ENCODE results near the gene ENO4.
A peak's percentile ranks its signal among the peaks of the same experiment; 100 is the strongest.

The ENO4 gene

DNA sequence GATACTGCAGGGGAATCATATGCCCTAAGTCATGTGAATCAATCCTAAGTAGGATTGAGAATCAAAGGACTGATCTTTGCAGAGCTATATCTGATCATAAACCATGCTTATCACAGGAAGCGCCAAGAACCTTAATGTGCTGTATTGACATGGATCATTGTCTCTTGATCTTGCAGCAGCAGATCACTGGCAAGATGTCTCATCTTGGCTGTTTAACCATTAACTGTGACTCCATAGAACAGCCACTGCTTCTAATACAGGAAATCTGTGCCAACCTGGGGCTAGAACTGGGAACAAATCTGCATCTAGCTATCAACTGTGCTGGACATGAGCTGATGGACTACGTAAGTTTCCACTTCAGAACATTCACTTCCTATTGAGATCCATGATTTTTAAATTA is 21.6 kb downstream of the ENO4 start:
- DNase-seq: no peak

DNA sequence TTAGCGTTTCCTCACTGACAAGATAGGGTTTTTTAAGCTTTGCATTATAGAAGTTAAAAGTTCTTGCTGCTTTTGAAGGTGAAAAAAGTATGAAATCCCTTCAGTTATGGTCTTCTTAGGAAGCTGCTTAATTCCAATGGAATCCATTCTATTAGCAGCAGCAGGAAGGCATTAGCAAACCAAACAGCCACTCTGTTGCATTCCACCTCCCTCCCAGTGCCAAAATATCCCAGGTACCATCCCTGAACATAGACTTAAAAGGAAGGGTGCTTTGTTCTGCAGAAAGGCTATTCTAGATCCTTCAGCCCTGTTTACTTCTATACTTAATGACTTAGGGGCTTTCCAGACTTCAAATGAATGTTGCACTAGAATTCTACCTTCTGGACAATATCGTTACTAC is 23.8 kb downstream of the ENO4 start:
- DNase-seq: no peak

DNA sequence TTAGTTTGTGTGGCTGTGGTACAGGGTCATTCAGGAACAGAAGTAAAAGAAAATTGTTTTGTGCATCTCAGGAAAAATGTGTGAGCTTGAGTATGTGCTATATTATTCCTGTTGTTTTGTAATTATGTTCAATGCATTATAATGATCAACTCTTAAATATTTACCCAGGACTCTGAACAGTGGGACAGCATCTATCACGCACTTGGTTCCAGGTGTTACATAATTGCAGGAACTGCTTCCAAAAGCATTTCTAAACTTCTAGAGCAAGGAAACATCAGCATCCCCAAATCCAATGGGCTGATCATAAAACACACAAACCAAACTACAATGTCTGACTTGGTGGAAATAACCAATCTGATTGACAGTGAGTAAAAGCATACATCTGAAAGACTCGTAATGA is 26.6 kb downstream of the ENO4 start:
- DNase-seq: no peak

DNA sequence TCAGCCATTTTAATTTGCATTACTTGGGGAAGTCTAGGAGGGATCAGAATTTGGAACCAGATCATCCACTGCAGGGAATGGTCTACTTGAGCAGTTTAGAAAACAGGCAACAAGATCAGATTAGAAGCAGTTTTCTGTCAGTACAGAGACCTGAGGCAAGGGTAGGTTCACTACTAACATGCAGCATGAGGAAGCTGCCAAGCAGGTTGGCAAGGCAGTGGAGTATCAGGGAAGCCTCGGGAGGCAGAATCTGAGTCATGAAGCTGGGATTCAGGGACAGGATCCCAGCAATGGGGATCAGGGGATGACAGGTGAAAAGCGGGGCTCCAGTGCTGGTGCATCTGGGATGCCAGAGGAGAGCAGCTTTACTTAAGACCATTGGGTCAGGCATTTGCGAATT is 28.1 kb downstream of the ENO4 start:
- no peak for DNase-seq

DNA sequence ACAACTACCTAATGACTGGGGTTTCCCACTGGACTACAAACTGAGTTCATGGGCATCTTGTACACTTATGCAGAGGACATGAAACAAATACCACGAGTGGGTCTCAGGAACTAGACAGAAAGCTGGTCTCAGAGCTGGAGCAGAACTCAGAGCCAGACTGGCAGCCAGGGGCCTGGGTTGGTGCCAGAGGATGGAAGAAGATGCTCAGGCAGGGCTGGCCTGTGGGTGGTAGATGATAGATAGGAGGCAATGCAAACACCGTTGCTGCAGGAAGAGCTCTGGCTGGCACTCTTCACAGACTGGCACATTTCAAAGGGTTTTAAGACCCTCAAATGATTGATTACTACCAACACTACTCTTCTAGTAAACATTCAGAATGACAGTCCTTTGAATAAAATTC is 28.8 kb downstream of the ENO4 start:
- DNase-seq: peak; percentile 23

DNA sequence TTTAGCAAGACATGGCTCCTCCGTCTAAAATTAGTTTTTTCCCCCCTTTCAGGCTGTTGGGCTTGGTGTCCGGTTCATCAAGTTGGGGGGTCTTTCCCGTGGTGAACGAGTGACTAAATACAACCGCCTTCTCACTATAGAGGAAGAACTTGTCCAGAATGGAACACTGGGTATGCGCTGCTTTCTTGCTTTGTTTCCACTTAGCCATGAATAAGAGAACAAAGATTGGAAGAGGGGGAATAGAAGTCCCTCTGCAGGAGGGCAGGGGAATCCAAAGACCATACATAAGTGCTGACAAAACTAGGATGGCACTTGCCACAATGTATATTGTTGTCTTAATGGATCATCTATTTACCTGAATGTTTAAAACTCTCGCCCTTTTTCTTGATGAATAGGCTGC is 30.5 kb downstream of the ENO4 start:
- no peak for DNase-seq

DNA sequence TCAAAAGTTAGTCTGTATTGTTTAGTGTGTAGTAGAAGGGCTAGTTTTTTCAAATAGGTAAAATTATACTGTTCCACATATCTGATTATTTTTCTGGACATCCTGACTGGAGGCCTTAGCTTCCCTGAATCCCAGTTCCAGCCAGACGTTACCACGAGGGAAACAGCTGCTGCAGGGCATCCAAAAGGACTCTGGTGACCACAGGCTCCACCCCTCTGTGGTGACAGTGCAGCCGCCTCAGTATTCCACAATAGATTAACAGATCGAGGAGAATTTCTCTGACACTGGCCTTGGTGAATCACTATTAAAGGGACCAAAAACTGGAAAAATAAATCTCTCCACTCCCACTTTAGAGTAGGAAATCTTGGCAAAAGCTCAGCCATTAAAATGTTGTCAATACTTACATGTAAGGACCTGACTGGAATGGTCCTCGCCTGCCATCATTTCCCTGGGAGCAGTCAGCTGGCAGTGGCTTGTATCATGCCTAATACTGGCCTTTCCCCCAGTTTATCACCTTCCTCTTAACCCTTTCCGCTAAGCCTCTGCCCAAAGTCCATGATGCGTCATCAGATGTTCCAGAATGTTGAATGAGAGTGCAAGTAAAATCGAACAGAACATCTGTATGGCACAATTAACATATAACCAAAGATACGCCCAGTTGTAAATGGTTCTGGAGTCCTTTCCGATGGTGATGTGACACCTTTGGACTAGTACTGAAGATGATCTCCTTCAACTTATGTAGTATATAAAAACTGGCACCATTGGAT is 31.6 kb downstream of the ENO4 start:
- DNase-seq: no peak

DNA sequence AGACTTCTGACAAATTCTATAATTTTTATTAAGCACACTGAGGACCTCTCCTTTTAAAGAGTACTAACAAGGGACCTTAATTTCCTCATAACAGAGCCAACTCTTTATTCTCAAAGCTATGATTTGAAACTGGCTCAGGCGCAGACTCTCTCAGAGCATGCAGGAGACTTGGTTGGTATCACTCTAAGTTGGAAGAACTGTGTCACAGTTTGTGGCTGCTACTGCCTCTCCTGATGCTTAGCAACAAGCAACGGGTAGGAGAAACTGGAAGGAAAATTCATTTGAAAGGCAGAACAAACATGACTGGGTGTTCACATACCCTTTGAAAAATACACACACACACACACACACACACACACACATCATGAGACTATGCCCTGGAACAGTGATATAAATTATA is 33.3 kb downstream of the ENO4 start:
- no peak for DNase-seq

DNA sequence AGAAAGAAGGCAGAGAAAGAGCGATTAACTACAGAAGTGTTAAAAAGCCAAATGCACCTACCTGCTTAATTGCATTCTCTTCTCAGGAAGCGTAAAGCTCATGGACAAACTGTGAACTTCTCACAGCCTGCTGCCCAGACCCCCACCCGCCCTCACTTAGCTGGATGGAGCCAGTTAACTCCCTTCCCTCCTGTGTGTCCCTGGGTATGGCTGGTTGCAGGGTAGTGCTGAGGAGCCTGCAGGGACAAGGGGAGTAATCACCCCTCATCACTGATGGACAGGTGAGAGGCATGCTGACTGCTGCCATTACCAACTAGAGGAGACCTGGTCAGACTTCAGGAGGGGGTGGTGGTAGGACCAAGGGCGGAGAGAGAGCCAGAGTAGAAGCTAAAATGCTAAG is 37.5 kb downstream of the ENO4 start:
- no peak for DNase-seq

DNA sequence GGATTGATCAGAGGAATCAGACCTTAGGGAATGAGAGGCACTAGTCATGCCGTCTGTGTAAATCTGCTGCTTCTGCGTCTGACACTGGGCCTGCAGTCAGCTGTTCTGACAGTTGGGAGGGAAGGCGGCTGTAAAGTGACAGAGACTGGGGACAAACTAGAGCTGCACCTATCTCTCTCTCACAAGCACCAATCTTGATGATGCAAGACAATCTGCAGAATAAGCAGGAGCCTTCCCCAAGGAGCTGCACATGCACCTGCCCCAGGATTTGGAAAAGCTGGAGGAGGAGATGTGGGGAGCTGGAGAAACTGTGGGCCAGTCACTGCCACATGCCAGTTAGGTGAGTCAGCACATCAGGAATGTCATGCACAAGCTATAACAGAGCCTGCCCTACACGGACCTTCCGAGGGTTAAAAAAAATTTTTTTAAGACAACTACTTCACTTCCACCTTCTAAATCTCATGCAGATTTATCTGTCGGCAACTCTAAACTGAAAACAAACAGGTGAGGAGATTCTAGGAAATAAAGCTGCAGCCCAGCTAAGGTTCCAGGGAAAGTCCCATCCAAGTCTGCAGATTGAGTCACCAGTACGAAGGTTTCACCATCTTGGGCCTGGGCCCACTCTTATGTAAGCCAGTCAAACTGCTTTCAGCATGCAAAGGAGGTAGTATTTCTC is 39.2 kb downstream of the ENO4 start:
- DNase-seq: no peak

DNA sequence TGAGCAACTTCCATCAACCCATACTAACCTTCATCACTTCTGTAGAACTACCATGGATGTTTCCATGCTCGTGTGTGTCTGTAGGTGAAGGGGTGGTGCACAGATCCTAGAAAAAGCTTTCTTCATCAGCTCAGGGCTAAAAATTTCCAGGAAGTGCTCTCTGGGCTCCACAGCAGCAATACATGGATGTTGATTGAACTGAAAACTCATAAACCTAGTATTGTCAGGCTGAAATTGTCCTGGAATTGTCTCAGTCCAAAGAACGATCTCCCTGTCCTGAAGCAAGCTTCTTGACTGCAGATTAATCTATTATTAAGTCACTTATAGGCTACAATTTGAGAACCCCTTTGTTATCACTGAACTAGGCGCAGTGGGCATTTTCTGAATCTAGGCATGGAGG is 39.8 kb downstream of the ENO4 start:
- DNase-seq: no peak

DNA sequence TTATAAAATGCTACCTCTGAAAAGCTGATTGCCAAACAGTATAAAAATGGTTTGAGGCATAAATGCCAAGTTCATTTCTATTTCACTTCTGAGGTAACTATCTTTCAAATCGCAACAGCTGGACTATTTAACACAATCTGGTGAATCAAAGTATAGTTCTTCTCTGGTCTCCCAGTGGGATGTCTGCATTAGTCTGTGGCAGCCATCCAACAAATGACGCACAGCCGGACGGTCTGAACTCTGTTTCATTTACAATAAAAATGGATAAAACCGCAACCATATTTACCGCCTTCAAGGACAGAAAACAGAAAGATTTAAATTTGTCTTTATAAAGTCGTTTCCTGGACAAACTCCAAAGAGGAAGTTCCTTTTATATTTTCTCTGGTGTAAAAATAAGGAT is 41.9 kb downstream of the ENO4 start:
- DNase-seq: peak; percentile 59

DNA sequence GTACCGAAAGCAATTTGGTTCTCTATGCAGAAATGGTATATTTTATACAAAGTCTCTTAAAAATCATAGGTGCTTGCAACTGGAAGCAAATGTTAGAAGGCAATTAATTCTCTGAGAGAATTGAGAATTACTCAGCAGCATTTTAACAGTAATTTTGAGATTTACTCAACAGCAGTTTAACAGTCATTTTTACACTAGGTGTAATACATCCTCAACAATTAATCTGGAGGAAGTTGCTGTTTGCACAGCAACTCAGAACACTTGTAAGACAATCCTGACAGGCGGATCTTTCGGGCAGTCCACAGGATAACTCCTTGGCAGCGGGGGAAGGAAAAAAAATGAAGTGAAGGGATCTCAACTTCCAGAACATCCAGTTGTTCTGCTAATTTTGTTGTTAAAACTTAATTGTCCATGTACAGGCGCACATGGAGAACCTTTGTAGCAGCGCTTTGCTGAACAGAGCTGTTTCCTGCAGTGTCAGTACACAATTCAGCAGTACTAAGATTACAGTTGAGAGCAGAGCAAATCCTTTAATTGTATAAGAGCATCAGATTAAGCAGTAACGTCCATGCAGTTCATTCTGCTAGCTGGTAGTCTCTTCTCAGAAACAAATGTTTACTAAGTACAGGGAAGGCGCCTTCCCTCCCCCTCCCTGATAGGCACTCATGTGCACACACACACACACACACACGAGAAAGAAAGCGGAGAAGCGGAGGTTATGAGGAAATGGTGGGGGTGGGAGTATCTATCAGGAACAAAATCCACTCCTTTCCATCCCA is 43.8 kb downstream of the ENO4 start:
- no peak for DNase-seq

DNA sequence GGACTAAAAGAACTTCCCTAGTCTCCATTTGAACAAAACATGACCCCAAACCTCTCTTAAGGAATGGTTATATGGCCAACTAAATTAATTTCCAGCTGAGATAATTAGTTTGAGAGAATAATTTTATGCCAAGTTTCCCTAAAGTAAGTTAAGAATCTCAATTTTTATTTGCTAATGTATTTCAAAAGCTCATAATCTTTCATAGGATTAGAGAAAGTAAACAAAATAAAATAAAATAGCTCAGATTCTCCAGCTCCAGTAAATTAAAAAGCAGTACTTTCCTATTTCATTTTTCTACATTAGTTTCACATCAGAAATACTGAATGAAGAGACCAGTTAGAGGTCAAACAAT is 44.4 kb downstream of the ENO4 start:
- DNase-seq: no peak

DNA sequence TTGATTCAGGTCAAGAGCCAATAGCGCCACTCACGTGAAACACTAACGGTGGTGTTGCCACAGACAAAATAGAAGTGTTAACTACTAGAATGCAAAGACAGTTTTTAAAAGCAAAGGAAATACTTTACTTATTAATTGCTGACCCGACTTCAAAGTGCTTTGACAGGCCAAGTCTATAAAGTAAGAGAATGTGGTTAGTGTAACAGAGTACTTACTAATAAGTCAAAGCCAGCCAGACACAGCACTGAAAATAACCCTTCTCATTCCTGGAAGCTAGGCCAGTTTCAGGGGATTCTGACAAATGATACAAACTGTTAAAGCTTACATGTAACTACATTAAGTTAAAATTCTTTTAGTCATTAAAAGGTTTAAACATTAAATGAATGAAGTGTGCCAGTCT is 50.3 kb downstream of the ENO4 start:
- no peak for DNase-seq

DNA sequence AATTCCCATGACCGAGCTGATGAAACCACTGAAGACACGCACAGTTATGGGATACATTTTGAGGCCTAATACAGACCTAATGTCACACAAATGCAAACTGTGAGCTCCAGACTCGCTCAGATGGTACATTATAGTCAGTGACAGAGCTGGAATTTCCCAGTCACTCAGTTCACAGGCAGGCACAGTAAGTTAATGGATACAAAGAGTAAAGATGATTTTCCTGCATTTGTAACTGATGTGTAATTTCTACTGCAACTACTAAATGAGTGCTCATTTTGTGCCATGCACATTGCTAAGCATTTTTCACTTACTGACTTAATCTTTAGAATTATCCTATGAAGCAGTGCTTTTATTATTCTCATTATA is 56.5 kb downstream of the ENO4 start:
- no peak for DNase-seq

DNA sequence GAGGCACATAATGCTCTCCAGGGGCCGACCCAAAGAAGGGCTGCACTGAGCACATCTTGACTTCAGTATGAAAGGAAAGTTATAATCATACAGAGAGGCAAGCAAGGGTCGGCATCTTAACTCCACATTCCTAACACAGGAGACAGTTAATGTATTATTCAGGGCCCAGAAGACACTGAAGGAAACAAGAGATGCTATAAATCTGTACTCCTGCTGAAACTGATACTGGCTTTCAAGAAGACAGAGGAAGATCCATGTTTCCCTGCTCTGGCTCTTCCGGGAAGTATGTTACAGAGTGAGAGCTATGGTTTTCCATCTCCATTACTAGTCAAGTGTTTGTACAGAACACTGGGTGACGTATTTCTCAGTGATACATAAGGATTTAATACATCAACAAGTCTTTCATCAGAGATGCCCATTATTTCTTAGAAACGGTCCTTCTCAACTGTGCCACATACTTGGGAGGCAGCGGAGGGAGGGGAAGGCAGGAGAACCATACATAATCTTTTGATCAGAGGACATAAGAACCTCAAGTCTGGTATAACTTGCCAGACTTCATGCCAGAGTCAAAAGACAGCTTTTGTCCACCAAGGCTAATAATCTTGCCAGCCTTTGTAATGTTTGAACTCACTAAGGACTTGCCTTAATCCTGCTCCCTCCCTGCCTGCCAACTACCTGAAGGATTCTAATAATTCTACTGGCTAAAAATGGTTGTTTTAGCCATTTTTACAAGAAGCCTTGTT is 58.1 kb downstream of the ENO4 start:
- no peak for DNase-seq

DNA sequence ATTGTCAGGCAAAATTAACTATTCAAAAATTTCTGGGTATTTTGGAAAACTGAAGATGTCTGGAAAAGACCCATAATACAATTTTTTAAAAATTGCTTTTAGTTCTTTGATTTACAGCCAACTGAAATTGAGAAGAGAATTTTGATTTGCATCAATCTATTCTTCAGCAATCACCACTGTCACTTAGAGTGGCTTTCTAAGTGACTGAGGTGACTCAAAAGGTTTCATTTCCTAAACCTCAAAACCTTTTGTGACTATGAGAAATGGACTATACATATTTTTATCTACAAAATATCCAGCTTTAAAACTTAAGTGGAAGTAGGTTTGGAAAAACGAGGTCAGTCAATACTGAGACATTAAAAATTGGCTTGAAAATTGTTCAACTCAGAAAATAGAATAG is 60.0 kb downstream of the ENO4 start:
- no peak for DNase-seq

DNA sequence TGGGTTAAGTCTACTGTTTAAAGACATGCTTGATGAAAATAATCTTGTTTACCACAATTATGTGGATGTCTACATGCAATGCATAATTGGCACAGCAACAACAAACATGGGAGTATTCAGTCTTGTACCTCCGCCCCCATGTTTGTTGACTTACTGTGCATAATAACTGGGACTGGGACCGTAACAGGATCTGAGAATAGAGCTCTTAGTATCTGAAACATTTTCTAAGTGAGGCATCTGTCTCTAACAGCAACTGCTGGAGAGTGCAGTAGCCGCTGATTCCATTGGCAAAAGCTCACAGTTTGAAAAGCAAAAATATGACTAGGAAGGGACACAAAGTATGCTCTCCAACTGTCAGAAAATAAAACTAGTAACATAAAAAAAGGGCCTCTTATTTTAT is 61.6 kb downstream of the ENO4 start:
- no peak for DNase-seq

DNA sequence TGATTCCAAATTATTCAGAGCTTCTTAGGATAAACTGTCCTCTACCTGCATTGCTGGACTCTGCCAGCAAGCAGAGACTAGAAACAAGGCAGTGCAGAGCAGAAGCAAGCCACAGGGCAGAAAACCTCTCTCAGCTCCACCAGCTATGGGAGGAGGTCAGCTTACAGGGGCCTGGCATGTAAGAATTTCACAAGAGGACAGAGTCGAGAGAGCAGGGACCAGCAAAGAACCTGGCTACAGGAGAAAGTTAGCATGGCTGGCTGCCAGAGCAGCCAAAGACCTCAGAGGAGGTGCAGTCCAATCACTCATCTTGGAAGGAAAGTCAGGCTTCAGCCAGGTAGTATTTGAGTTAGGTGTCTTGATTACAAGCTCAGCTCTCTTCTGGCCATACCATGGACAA is 62.9 kb downstream of the ENO4 start:
- no peak for DNase-seq

DNA sequence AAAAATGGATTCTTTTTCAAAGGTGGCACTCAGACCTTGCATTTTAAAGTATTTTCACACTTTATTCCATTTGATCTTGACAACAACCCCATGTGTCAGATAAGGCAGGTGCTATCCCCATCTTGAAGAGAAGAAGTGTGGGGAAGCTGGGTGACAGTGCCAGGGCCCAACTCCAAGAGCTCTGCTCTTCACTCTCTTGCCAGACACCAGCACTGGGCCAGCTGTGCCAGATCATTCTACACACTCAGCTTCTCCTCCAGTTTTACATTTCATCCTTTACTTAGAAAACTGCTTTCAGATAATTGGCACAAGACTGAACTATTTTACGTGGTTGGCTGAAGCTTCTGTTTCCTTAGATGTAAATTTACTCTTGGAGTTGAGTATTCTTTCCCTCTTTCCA is 64.4 kb downstream of the ENO4 start:
- peak; percentile 9 for DNase-seq

DNA sequence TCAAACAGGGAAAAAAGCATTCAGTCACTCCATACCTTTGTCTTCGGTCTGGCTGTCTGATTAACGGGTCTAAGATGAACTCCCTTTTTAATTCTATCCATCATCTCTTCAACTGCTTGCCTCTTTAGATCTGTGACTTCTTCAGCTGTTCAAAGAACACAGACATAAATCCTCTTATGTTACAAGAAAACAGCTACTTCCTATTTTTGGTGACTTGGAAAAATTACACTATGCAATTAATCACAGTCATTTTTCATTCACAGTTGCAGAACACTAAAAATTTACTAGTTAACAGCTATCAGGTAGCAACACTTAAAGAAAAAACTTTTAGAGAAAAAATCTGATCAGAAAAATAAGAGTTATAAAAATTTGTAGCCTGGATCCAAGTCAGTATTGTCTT is 66.0 kb downstream of the ENO4 start:
- DNase-seq: no peak

DNA sequence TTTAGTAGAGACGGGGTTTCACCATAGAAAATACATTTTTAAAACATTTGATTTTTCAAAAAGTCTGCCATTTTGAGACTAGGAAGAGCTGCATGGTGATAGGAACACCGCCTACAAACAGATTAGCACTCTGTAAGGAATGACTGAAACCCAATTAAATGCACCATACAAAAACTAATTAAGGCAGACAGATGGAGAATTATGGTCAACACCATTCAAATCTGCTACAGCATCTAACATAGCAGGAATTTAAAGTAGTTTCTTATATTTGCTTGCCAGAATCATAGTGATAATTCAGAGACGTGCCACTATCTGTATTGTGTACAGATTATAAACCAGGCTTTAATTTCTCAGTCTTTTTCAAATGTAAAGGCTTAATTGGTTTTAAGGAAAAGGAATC is 68.2 kb downstream of the ENO4 start:
- DNase-seq: no peak

DNA sequence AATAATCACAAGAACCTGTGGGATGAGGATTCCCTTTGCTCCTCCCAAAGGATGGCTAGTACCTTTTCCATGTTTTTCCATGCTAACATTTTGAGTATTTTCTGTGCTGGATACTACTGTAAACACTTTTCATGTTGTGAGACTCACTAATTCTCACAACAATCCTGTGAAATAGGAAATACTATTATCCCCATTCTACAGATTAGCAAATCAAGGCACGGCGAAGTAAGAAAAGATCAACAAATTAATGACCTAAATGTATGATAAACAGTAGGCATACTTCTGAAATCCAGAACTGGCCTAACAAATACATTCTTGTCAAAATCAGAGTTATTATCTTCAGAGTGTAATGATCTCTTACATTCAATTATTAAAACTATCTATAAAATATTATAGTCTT is 69.3 kb downstream of the ENO4 start:
- no peak for DNase-seq

Measured in NCI-H446 treated with DMSO at 0.1 percent for 48 hours (cell line).